ENCODE data around the gene WWOX. TPM values are rescaled to one million over a fixed set of nuclear protein-coding genes. Genes with fewer than 3 reads are reported as not detected.

Gene WWOX
- total and polyA plus RNA-seq, 2 of the 4 experiments (the other 2 are of a cell fraction) = 2.7 to 5.4 TPM

- H2AFZ ChIP-seq (replicated peaks; ENCODE audit: low read length, poor library complexity) = no peak overlapping the region
- no peak overlapping the region for H4K91ac ChIP-seq (ENCODE audit: insufficient read depth, low read depth, low read length)
- H2BK15ac ChIP-seq (ENCODE audit: low read depth, low read length) = no peak overlapping the region
- H4K8ac ChIP-seq (ENCODE audit: low read depth in 2 of 2, low read length in 2 of 2) = no peak overlapping the region
- no peak overlapping the region for H3K27ac ChIP-seq (ENCODE audit: insufficient read depth, low read length)
- no peak overlapping the region for H3K9ac ChIP-seq (ENCODE audit: low read depth, low read length)
- H2BK120ac ChIP-seq (ENCODE audit: low read depth, low read length) = no peak overlapping the region
- no peaks in the 10 kb centered on the region for H3K36me3 ChIP-seq (ENCODE audit: control insufficient read depth, insufficient read depth, low read length)
- H4K20me1 ChIP-seq (ENCODE audit: insufficient read depth, low read length) = no peaks in the 10 kb centered on the region
- H2AK9ac ChIP-seq (replicated peaks; ENCODE audit: low read depth, low read length, poor library complexity) = no peak overlapping the region
- dilution Hi-C loops (cut with HindIII; ENCODE audit: low sequenced_read_pairs, unreplicated experiment) = no loop called here
- H3K4me3 ChIP-seq (ENCODE audit: insufficient read depth, low read depth, low read length) = no peak overlapping the region
- no peak overlapping the region for H3K56ac ChIP-seq (ENCODE audit: extremely low read depth, insufficient read depth, low read length)
- no peak overlapping the region for H3K4me2 ChIP-seq (ENCODE audit: low read depth, low read length)
- H3K9me3 ChIP-seq (ENCODE audit: control insufficient read depth, insufficient read depth, low read length) = peaks cover 13% of the 10 kb centered on the region
- ATAC-seq (ENCODE audit: low read depth) = no peak
- H3K4me1 ChIP-seq (ENCODE audit: control insufficient read depth, insufficient read depth, low read length) = no peaks in the 10 kb centered on the region
- no TSS peak for BruUV-seq (replicated peaks)
- no peak for DNase-seq
- no peak overlapping the region for H3K23ac ChIP-seq (ENCODE audit: low read depth, low read length)
- intact Hi-C loops (cut with micrococcal nuclease) = no loop called here
- H4K5ac ChIP-seq (ENCODE audit: low read depth, low read length) = no peak overlapping the region
- ChIA-PET CTCF (no interaction called here), POLR2A (ENCODE audit: unreplicated experiment) (no interaction called here)
- H2AK5ac ChIP-seq (ENCODE audit: low read depth, low read length) = no peak overlapping the region
- H3K14ac ChIP-seq (replicated peaks; ENCODE audit: low read depth, low read length) = no peak overlapping the region
- no peak overlapping the region for H2BK5ac ChIP-seq (ENCODE audit: low read depth, low read length, poor library complexity, severe bottlenecking)
- no peak overlapping the region for H3K4ac ChIP-seq (ENCODE audit: low read depth, low read length)
- no peaks in the 10 kb centered on the region for H3K27me3 ChIP-seq (ENCODE audit: control insufficient read depth, insufficient read depth, low read length)
- no peaks in the 10 kb centered on the region for H3K9me1 ChIP-seq (ENCODE audit: insufficient read depth, low read length)
- H2BK20ac ChIP-seq (ENCODE audit: low read depth, low read length) = no peak overlapping the region
- TF ChIP-seq RCOR1 (IDR thresholded peaks at IDR 0.05; ENCODE audit: insufficient replicate concordance, low read length) = no peak
- no peak for TF ChIP-seq CTCF (conservative IDR thresholded peaks at IDR 0.05; ENCODE audit: low read depth, low read length)
- no peak for TF ChIP-seq MXI1 (IDR thresholded peaks at IDR 0.05; ENCODE audit: borderline replicate concordance, low read depth, low read length)
- no peak for TF ChIP-seq RFX5 (IDR thresholded peaks at IDR 0.05; ENCODE audit: low read depth, low read length)
- TF ChIP-seq POLR2A (IDR thresholded peaks at IDR 0.05; ENCODE audit: low read depth, low read length) = no peak
- TF ChIP-seq FOS (IDR thresholded peaks at IDR 0.05; ENCODE audit: low read depth, low read length) = no peak
- no peak for TF ChIP-seq NFE2L2 (IDR thresholded peaks at IDR 0.05; ENCODE audit: low read depth, low read length)
- no peak for TF ChIP-seq CHD1 (IDR thresholded peaks at IDR 0.05; ENCODE audit: low read depth, low read length)
- no peak for TF ChIP-seq USF2 (IDR thresholded peaks at IDR 0.05; ENCODE audit: low read depth, low read length)
- no peak for TF ChIP-seq MAZ (IDR thresholded peaks at IDR 0.05; ENCODE audit: borderline replicate concordance, low read depth, low read length)
- TF ChIP-seq RAD21 (IDR thresholded peaks at IDR 0.05; ENCODE audit: low read length) = no peak
- TF ChIP-seq MAFK (IDR thresholded peaks at IDR 0.05; ENCODE audit: low read depth, low read length) = no peak
- TF ChIP-seq SMC3 (IDR thresholded peaks at IDR 0.05; ENCODE audit: low read depth, low read length) = no peak
- no peak for TF ChIP-seq BHLHE40 (IDR thresholded peaks at IDR 0.05; ENCODE audit: low read depth, low read length)
- no peak for TF ChIP-seq ELK1 (IDR thresholded peaks at IDR 0.05; ENCODE audit: borderline replicate concordance, low read depth, low read length)
- no peak for TF ChIP-seq CEBPB (IDR thresholded peaks at IDR 0.05; ENCODE audit: low read depth, low read length)
- no peak overlapping the region for H3K18ac ChIP-seq (ENCODE audit: low read depth, low read length)
- no CpG with 5 or more reads among the region's 3 CpGs for WGBS, 2 experiments (ENCODE audit: extremely low coverage in 2 of 2, insufficient read length in 1 of 2)
- in situ Hi-C loops (cut with MboI; ENCODE audit: low sequenced_read_pairs) = no loop called here
- H3K79me1 ChIP-seq (ENCODE audit: low read depth in 1 of 2, low read length in 2 of 2) = no peaks in the 10 kb centered on the region
Observed at GRCh38 chr16:78326731-78327130, 227.3 kb downstream of the WWOX start.
